ENCODE results near the gene SLC4A4. TPM values are rescaled to one million over a fixed set of nuclear protein-coding genes. Genes with fewer than 3 reads are reported as not detected.

The SLC4A4 gene
- total and polyA plus RNA-seq, 2 of the 13 experiments (the other 11 are each of a cell fraction or from before 2014, with no cell fraction given): 0.01 TPM; not detected in 1

DNA sequence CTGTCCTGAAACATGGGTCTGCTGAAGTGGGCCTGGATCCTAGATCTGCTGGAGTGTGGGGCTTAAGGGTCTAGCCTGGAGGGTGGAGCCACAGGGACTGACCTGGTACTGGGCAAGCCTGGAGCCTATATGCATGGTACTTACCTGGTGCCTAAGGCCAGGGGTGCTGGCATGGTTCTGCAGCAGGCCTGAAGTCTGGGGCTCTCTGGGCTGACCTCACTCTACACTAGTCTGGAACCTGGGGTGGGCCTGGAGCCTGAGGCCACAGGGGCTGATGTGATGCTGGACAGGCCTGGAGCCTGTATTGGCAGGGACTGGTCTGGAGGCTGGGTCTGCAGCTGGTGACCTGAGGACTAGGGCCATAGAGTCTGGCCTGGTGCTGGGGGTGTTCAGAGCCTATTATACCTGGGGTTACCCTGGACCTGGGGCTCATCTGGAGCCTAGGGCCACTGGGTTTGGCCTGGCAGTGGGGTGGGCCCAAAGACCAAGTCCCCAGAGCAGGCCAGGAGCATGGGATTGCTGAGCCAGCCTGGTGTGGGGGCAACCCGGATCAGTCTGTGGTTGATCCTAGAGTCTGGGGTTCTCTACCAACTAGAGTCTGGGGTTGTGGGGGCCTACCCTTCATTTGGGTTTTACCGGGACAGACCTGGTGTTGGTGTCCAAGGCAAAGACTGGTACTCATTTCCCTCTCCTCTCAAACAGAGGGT is 179.6 kb downstream of the SLC4A4 start:
- no peak overlapping the region for H3K4me3 ChIP-seq (replicated peaks in 1 of 3; ENCODE audit: insufficient read depth in 1 of 3, low read depth in 2 of 3, low read length in 3 of 3)
- no peaks in the 10 kb centered on the region for H3K79me2 ChIP-seq (ENCODE audit: insufficient read depth, low read length)
- H3K27me3 ChIP-seq (ENCODE audit: control insufficient read depth in 1 of 2, insufficient read depth in 2 of 2, low read length in 2 of 2): no peaks in the 10 kb centered on the region
- in situ Hi-C loops (cut with HindIII; ENCODE audit: extremely low pct_ligation_motif_present, low pct_unique_long_range_greater_than_20kb) (no loop called here), intact Hi-C loops (cut with micrococcal nuclease; ENCODE audit: unreplicated experiment) (no loop called here)
- H3K4me1 ChIP-seq (ENCODE audit: insufficient read depth, low read length): no peaks in the 10 kb centered on the region
- peaks cover 23% of the 10 kb centered on the region for H3K9me3 ChIP-seq (ENCODE audit: low read length)
- no peak for ATAC-seq
- no peaks in the 10 kb centered on the region for H4K20me1 ChIP-seq (ENCODE audit: insufficient read depth, low read length)
- H2AFZ ChIP-seq (ENCODE audit: low read length): no peak overlapping the region
- FAIRE-seq: no peak
- WGBS (ENCODE audit: low lambda C conversion rate): no CpG with 5 or more reads among the region's 2 CpGs
- ChIA-PET POLR2A (no interaction called here), CTCF (ENCODE audit: low intra/inter-chr PET ratio, low total read pairs) (no interaction called here)
- no peak overlapping the region for H3K9ac ChIP-seq (ENCODE audit: insufficient read depth, low read depth, low read length)
- no peaks in the 10 kb centered on the region for H3K36me3 ChIP-seq (replicated peaks in 1 of 2; ENCODE audit: control insufficient read depth in 1 of 2, insufficient read depth in 2 of 2, low read length in 2 of 2)
- no peak overlapping the region for H3K4me2 ChIP-seq (ENCODE audit: low read depth, low read length)
- TF ChIP-seq, protein P1, sequence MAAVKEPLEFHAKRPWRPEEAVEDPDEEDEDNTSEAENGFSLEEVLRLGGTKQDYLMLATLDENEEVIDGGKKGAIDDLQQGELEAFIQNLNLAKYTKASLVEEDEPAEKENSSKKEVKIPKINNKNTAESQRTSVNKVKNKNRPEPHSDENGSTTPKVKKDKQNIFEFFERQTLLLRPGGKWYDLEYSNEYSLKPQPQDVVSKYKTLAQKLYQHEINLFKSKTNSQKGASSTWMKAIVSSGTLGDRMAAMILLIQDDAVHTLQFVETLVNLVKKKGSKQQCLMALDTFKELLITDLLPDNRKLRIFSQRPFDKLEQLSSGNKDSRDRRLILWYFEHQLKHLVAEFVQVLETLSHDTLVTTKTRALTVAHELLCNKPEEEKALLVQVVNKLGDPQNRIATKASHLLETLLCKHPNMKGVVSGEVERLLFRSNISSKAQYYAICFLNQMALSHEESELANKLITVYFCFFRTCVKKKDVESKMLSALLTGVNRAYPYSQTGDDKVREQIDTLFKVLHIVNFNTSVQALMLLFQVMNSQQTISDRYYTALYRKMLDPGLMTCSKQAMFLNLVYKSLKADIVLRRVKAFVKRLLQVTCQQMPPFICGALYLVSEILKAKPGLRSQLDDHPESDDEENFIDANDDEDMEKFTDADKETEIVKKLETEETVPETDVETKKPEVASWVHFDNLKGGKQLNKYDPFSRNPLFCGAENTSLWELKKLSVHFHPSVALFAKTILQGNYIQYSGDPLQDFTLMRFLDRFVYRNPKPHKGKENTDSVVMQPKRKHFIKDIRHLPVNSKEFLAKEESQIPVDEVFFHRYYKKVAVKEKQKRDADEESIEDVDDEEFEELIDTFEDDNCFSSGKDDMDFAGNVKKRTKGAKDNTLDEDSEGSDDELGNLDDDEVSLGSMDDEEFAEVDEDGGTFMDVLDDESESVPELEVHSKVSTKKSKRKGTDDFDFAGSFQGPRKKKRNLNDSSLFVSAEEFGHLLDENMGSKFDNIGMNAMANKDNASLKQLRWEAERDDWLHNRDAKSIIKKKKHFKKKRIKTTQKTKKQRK (IDR thresholded peaks at IDR 0.05; ENCODE audit: low read length): no peak
- TF ChIP-seq ZFP90 (CRISPR knock-in tag; IDR thresholded peaks at IDR 0.05; ENCODE audit: borderline replicate concordance): no peak
- no peak for TF ChIP-seq HNF4G (IDR thresholded peaks at IDR 0.05; ENCODE audit: borderline replicate concordance, low read depth, low read length)
- TF ChIP-seq HNF4G (CRISPR knock-in tag; IDR thresholded peaks at IDR 0.05; ENCODE audit: borderline replicate concordance, low read depth): no peak
- TF ChIP-seq, protein P2, sequence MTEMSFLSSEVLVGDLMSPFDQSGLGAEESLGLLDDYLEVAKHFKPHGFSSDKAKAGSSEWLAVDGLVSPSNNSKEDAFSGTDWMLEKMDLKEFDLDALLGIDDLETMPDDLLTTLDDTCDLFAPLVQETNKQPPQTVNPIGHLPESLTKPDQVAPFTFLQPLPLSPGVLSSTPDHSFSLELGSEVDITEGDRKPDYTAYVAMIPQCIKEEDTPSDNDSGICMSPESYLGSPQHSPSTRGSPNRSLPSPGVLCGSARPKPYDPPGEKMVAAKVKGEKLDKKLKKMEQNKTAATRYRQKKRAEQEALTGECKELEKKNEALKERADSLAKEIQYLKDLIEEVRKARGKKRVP (CRISPR knock-in tag; IDR thresholded peaks at IDR 0.05): no peak
- no peak for TF ChIP-seq TOE1 (CRISPR knock-in tag; IDR thresholded peaks at IDR 0.05)
- no peak for TF ChIP-seq ZNF180 (CRISPR knock-in tag; IDR thresholded peaks at IDR 0.05; ENCODE audit: borderline replicate concordance, low read depth)
- TF ChIP-seq RBM22 (optimal IDR thresholded peaks at IDR 0.05; ENCODE audit: low read length): no peak
- TF ChIP-seq, protein P3, sequence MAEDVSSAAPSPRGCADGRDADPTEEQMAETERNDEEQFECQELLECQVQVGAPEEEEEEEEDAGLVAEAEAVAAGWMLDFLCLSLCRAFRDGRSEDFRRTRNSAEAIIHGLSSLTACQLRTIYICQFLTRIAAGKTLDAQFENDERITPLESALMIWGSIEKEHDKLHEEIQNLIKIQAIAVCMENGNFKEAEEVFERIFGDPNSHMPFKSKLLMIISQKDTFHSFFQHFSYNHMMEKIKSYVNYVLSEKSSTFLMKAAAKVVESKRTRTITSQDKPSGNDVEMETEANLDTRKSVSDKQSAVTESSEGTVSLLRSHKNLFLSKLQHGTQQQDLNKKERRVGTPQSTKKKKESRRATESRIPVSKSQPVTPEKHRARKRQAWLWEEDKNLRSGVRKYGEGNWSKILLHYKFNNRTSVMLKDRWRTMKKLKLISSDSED (CRISPR knock-in tag; IDR thresholded peaks at IDR 0.05): no peak
- no peak for TF ChIP-seq RFX5 (IDR thresholded peaks at IDR 0.05; ENCODE audit: low read depth, low read length)
- no peak for DNase-seq (ENCODE audit: low spot score)
- no peak overlapping the region for H3K27ac ChIP-seq (ENCODE audit: extremely low read length, insufficient read depth, low read length)
- no TSS peak for BruUV-seq (replicated peaks)

Measured in HepG2 (cell line).